SH-SY5Y (cell line): ENCODE measurements around the gene CAV1.

Experiments
- GATA2 ChIP-seq: IDR thresholded peaks from 2 replicates; pipeline ENCODE4 v1.6.1; 2011; ENCODE audit warnings: mild to moderate bottlenecking, low read depth, low read length
- GATA3 ChIP-seq: IDR thresholded peaks from 2 replicates; pipeline ENCODE4 v1.6.1; 2011; ENCODE audit warnings: low read depth, mild to moderate bottlenecking, low read length, moderate library complexity

CAV1 gene

GRCh38 chr7:116573541-116573940 is 48.7 kb downstream of the CAV1 start:
- TF ChIP-seq GATA2: no peak
- no peak for TF ChIP-seq GATA3

GRCh38 chr7:116574025-116574822 is 49.4 kb downstream of the CAV1 start:
- TF ChIP-seq GATA3 (no peak), GATA2 (no peak)

- TF ChIP-seq GATA2 (no peak), GATA3 (no peak)
Measured at GRCh38 chr7:116575853-116576252, 51.0 kb downstream of the CAV1 start.

- TF ChIP-seq GATA2 (no peak), GATA3 (no peak)
Measured at GRCh38 chr7:116576350-116577319, 51.8 kb downstream of the CAV1 start.

- no peak for TF ChIP-seq GATA3
- no peak for TF ChIP-seq GATA2
Measured at GRCh38 chr7:116577320-116577871, 52.6 kb downstream of the CAV1 start.

- no peak for TF ChIP-seq GATA3
- TF ChIP-seq GATA2: no peak
Measured at GRCh38 chr7:116578526-116578925, 53.7 kb downstream of the CAV1 start.

- TF ChIP-seq GATA3 (no peak), GATA2 (no peak)
Measured at GRCh38 chr7:116579322-116579721, 54.5 kb downstream of the CAV1 start.

GRCh38 chr7:116579835-116580234 is 55.0 kb downstream of the CAV1 start:
- TF ChIP-seq GATA2 (no peak), GATA3 (no peak)

- no peak for TF ChIP-seq GATA3
- TF ChIP-seq GATA2: no peak
Measured at GRCh38 chr7:116582164-116582732, 57.4 kb downstream of the CAV1 start.

- TF ChIP-seq GATA2: no peak
- TF ChIP-seq GATA3: no peak
Measured at GRCh38 chr7:116582806-116583444, 58.1 kb downstream of the CAV1 start.

GRCh38 chr7:116583653-116584052 is 58.8 kb downstream of the CAV1 start:
- TF ChIP-seq GATA3 (no peak), GATA2 (no peak)

- TF ChIP-seq GATA3 (no peak), GATA2 (no peak)
Measured at GRCh38 chr7:116584721-116585120, 59.9 kb downstream of the CAV1 start.

- TF ChIP-seq GATA3 (no peak), GATA2 (no peak)
Measured at GRCh38 chr7:116585392-116585791, 60.6 kb downstream of the CAV1 start.
